Peyer's patch (tissue), 4 donors: ENCODE data around the gene SEPTIN5.

Source experiments
- CTCF ChIP-seq, 6 experiments: fragments of 450-650 bp in 4 of 6; fragments of 200-600 bp in 2 of 6; sonication (generic) in 1 of 6; IDR thresholded peaks; one replicate each; pipeline ENCODE4 v1.5.1; 2017 to 2019; ENCODE audit warnings: antibody characterized with exemption in 6 of 6, mild to moderate bottlenecking in 3 of 6, moderate library complexity in 1 of 6
- POLR2A ChIP-seq, 2 donors: fragments of 450-650 bp; IDR thresholded peaks; one replicate each; pipeline ENCODE4 v1.5.1; 2017; ENCODE audit warnings: antibody characterized with exemption in 2 of 2, mild to moderate bottlenecking in 2 of 2, moderate library complexity in 2 of 2

- TF ChIP-seq CTCF (IDR thresholded peaks at IDR 0.05) (no peak), POLR2A (IDR thresholded peaks at IDR 0.05) (no peak)
Observed at GRCh38 chr22:19665784-19666672, 48.3 kb upstream of the SEPTIN5 start.
